HG02642 (cell line): ENCODE results near the gene UQCR10.
A peak's percentile ranks its signal among the peaks of the same experiment; 100 is the strongest.

ENCODE experiments used
- ATAC-seq: cut with Tn5 transposase; IDR thresholded peaks from one replicate; pipeline ENCODE4 v1.9.1; 2021; ENCODE audit warnings: mild to moderate bottlenecking; ENCODE audit not compliant: unreplicated experiment, poor library complexity

Gene UQCR10

DNA sequence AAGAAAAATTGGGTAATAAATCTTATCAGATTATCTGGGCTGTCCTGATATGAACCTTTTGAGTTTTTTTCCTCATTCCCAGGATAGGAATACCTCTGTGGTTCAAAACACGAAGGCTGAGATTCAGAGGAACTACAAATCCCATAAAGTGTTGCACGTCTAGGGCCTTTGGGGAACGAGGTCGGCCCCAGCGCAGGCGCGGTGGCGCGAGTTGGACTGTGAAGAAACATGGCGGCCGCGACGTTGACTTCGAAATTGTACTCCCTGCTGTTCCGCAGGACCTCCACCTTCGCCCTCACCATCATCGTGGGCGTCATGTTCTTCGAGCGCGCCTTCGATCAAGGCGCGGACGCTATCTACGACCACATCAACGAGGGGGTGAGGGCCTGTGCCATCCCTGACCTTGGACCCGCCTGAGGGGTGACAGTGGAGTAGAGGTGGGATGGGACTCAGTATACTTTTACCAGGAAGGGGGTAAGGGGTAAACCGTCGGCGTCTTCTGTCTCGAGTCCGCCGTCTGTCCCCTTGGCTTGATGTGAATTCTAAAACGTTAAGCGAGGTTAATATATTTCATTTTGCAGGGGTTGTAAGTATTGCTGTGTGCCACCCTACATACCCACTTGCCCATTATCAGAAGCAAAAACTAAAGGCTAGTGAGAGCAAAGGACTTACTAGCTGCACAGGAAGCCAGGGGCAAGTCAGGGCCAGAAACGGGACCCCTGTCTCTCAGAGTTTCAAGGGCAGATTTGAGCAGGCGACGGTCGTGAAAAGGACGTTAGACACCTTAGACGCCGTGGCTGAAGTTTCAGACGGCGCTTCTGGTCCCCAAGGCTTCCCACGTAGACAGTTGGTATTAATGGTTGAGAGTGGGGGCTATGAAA, at the start of gene UQCR10:
TSS of gene UQCR10 (plus strand) at position 199 of the 881 bp plus-strand sequence. CDS start at position 229, 30 bp downstream.
- ATAC-seq, result peak; percentile 76

DNA sequence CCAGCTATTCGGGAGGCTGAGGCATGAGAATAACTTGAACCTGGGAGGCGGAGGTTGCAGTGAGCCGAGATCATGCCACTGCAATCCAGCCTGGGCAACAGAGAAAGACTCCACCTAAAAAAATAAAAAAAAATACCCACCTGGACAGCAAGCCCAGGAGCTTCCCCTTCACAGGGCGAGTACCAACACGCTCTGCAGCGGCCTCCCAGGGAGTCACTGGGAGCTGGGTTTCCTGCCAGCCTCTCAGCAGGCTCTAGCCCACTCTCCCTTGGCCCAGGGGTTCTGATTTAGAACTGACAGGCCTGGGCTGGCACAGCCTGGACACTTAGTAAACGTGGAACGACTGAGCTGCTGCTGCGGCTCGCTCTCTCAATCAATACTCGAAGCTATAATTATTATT, 49.4 kb upstream of the UQCR10 start:
- no peak for ATAC-seq

DNA sequence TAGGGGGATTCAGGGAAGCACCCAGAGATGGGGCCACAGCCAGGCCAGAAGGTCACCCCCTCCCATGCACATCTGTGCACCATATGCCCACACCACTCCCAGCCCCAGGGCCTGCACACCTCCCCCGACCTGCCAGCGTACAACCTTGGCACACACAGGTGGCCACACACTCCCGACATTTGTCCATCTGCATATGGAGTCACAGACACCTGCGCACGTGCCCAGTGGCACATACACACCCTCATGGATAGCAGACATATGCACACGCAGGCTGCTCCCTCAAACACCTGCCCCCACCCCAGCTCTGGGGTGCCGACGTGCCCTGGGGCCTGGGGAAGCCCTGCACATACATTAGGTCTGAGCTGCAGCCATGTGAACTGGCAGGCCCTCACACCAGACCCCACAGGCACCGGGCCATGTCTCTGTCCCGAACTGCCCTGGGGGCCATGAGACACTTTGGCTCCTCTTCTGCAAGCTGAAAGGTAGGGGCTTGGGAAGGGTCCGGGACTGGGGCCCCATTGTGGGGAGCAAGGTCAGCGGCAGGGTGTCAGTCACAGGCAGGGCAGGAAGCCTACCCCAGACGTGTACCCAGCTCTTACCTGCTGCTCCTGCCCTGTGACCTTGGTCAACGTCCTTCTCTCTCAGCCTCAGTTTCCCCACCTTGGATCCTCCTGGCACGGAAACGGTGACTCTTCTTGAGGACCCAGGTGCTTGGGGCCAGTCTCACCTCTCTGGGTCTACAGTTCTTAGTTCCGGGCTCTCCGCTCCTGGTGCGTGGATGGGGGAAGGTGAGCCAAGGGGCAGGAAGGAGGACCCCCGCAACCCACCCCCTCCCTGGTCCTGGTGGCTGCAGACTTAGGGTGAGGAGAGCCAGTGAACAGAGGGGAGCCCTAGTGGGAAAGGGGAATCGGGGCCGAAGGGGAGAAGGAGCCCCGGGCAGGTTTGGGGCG, 47.9 kb upstream of the UQCR10 start:
- no peak for ATAC-seq

DNA sequence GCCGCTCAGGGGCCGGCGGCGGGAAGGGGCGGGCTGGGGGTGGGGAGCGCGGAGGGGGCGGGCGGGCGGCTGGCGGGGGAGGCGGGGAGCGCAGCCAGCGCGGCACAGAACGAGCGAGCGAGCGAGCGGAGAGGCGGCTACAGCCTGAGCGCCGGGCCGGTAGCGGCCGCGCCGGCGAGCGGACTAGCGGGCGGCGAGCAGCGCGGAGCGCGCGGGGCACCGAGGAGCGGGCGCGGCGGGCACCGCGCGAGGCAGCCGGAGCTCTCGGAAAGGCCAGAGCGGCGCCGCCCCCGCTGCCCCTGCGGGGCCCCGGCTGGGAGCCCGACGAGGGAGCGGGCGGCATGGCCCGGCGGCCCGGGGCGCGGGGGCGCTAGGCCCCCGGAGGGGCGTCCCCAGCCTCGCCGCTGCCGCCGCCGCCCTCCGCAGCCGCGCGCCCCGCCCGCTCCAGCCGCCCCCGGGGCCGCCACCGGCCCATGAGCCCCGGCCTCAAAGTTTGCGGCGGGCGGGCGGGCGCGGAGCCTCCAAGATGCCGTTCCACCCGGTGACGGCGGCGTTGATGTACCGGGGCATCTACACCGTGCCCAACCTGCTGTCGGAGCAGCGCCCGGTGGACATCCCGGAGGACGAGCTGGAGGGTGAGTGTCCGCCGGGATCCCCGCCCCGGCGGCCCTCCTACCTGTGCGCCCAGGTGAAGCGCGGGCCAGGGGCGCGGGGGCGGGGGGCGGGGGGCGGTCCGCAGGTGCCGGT, 47.1 kb upstream of the UQCR10 start, which contains the start of gene CABP7:
TSS of gene CABP7 (plus strand) at position 105 of the 747 bp plus-strand sequence. CDS start at position 527, 422 bp downstream.
- no peak for ATAC-seq

DNA sequence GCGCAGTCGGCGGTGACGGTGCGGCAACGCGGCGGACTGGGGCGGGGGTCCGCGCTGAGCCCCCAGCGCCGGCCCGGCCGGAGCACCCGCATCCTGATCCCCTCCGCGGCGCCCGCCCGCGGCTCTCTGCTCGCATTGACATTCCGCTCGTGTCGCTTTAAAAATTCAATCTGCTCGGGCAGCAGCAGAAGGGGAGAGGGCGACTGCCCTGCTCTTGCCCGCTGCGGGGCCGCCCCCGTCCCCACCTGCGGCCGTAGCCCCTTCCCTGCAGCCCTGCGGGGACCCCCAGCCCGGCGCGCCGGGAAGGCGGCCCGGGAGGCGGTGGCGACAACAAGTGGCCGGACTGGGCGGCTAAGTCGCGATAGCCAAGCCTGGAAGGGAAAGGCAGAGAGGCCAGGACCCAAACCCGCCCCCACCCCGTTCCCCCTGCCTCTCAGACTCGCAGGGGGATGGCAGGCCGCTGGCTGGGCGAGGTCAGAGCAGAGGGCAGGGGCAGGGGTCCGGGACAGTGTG, 46.3 kb upstream of the UQCR10 start:
- no peak for ATAC-seq

DNA sequence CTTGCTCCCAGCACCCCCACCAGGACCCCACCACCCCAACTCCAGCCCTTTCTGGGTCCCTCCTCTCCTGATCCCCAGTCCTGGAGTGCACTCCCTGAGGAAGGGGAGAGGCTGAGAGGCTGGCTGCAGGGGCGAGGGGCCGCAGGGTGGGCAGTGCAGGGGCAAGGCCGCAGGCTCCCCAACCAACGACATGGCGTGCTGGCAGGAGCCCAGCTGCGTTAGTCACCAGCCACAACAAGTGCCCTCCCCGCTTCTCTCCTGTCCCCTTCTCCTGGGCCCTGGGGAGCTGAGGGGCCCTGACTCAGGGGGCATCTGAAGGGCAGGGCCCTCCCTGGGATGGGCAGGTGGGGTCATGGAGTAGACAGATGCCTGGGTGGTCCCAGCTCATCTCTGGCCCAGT, 45.0 kb upstream of the UQCR10 start:
- no peak for ATAC-seq

DNA sequence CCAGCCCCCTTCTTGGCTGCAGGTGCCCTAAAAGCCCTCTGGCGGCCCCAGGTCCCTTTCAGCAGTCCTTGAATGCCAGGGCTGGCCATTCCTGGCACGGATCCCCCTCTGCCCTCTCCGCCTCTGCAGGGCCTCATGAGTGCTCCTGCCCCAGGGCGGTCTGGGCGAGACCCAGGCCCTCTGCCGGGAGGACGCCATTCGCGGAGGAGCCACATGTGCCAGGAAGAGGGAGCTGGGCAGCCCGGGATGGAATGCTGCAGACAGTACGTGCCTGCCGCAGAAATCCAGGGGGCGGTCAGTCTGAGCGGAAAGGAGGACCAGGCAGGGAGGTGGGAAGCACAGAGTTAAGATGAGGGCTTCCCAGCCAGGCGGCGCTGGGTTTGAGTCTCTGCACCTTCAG, 44.6 kb upstream of the UQCR10 start:
- ATAC-seq, result no peak

DNA sequence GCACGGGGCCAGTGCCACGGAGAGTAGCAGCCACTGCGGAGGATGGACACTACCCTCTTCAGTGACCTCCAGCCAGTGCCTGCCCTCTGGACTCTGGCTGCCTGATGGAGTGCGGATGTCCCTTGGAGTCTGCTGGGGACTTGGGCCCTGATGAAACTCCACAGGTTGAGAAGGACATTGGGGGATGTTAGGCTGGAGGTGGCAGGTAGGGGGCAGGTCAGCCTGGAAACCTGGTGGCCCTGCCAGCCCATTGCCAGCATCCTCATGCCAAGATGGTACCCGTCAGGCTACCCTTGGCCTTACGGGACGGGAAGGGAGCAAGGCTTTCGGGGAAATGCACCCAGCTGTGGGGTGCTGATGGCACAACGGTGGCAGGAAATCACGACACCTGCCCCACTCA, 43.4 kb upstream of the UQCR10 start:
- no peak for ATAC-seq

DNA sequence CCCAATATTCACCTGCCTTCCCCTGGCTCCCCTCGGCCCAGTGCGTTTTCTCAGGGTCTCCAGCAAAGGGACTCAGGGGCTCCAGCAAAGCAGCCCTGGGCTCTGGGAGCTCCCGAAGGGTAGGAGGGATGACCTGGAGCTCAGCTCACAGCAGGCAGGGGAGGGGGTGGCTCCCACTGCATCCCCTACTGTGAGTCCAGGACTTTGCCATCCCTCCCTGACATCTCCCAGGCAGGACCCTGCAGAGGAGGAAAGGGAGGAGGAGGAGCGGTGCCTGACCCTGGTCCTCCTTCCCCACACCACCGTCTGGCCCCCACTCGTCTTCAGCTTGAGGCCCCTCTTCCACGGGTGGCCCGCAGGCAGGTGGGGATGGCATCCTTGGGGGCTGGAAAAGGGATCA, 42.3 kb upstream of the UQCR10 start:
- ATAC-seq, result no peak

DNA sequence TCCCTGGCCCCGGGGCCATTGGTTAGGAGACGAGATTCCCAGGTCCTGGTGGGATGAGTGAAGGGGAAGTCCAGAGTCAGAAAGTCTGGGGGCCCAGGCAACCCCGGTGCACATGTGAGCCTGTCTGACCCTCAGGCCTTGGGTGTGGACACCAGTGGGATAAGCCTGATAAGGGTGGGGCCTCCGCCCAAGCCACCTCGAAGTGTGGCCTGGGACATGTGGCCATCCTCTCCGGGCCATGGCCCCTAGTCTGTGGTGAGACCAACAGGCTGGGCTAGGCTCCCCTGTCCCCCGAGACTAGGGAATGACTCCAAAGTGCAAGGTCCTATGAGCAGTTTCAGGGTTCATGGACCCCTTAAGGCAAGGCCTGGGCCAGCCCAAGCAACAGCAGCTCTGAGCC, 41.1 kb upstream of the UQCR10 start:
- no peak for ATAC-seq

DNA sequence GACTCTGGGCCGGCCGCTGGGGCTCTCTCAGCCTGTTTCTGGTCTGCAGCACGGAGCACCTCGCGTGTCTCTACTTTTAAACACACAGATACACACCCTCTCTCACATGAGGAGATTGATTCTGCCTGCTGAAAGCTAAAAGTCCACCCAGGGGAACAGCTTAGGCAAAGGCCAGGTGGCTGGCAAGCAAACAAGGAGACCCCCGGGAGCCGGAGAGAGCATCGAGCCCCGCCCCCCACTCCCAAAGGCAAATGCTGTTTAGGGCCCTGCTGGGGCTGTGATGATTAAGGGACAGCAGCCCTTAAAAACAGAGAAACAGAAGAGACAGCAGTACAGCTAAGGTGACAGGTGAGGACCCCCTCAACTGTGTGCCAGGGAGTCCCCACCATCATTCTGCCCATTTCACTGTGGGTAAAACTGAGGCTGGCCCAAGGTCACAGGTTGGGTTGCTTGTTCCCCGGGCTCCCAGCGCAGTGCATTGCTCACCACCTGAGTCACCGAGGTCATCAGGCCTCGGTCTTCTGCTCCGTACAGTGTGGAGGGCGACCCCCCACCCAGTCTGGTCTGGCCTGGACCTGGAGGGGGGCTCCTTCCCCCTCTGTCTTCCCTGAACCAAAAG, 40.5 kb upstream of the UQCR10 start:
- no peak for ATAC-seq

DNA sequence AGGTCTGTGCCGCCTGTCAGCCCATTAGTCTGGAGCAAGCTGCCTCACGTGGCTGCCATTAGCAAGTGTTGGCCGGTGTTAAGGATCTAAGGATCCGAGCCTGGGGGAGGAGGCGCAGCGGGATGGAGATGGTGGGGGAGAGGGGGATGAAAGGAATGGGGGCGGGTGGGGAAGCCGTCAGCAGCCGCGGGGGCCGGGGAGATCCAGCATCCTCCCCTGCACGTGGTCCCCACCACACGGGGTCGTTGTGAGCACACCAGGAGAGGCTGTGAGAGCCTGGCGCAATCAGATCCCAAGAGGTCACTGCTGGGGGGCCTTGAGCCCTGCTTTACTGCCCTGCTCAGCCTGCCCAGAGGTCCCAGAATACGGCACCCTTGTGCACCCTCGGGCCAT, 40.0 kb upstream of the UQCR10 start:
- no peak for ATAC-seq

DNA sequence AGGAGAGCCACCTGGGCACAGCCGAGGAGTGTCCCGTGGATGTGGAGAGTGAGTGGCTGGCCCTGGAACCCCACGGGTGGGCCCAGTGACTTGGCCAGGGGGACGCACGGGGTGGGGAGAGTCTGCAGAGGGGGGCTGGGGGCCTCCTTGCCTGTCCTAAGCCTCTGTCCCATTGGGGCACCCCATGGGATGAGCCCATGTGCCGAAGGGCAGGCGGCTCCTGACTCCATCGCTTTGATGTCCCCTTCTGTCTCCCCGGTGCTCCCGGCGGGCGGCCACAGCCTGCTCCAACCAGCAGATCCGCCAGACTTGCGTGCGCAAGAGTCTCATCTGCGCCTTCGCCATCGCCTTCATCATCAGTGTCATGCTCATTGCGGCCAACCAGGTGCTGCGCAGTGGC, 38.0 kb upstream of the UQCR10 start:
- ATAC-seq, result no peak

DNA sequence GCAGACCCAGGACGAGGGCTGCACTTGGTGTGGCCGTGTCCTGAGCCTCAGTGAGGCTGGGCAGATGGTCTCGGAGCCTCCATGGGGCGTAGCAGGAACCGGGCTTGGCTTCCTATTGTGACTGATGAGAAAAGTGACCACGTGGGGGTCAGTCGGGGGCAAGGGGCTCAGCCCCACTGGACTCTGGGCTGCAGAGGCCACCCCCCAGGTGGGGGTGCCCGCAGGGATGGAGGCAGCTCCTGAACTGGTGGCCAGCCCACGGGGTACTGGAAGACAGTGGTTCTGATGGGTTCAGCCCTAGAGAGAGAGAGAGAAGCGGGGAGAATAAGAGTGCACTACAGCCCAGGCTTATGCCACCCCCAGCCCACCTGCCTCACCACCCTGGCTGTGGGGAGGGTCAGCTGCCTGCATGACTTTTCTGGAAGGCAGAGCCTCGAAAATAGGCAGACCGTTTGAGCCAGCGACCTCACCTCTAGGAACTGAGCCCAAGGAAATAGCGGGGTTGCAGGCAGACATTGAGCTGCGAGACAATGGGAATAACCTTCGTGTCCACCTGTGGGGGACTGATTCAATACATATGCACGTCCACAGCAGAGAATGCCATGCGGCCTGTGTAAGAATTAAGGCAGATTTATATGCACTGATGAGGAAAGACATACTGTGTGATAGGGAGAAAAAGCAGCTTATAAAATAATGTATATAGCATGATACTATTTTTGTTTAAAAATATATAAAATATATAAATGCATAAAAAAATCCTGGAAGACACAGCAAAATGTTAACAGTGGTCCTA, 35.9 kb upstream of the UQCR10 start:
- no peak for ATAC-seq

DNA sequence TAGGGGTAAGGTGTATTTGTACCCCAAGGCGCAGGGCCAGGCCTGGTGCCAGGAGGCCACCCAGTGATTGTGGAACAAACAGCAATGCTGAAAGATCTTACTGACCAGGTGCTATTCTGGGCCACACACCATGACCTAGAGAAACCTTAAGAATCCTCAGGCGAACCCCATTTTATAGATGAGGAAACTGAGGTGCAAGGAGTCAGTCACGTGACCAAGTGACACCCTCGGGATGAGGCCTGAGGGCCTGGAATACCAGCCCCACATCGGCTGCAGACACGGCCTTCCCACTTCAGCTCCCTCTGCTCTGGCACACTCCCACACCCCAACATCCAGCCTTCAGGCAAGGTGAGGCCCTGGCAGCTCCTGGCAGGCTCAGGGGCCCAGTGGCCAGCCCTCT, 34.3 kb upstream of the UQCR10 start:
- ATAC-seq, result no peak

DNA sequence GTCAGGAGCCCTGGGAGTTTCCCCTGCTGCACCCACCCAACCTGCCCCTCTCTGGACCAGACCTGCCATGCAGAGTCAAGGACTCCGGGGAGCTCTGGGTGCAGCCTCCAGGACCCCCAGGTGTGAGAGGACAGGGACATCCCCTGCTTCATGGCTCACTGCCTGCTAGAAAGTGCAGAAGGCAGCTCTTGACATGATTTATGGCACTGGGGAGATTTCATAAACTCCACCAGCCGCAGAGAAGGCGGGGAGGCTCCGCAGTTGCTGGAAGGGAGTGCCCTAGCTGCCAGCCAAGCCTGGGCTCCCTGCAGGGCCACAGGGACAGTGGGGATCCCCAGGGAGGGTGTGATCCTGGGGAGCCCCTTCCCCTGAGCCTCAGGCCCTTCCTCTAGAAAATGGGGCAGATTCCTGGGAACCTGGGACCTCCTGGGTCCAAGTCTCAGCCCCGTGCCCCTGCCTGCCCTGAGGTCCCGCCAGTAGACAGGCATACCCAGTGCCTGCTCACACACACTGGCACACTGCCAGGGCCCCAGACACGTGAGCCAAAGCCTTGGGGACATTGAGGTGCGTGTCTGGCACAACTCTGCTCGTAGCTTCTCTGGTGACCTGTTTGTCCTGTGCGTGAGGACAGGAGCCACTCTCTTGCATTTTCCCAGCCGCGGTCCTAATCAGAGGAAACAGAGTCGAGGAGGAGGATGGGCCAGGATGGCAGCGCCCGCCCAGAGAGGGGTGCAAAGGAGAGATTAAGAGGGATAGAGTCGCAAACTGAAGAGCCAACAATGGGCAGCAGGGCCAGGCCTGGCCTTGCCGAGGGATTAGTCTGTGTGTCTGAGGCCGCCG, 33.6 kb upstream of the UQCR10 start:
- no peak for ATAC-seq

DNA sequence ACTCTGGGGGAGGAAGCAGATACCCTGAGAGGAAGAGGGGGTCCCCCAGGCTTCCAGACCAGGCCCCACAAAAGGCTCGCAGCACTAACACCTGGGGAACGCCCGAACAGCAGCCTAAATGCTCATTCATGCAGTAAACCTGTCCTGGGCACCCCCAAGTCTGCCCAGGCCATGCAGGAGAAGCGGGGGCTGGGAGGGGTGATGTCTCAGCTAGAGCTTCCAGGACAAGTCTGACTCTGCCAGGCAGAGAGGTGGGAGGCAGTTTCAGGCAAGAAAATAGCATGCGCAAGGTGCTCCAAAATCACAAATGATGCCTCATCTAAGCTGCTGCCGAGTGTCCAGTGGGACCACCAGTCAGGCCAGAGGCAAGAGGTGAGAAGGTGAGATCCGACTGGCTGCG, 32.8 kb upstream of the UQCR10 start:
- ATAC-seq, result no peak

DNA sequence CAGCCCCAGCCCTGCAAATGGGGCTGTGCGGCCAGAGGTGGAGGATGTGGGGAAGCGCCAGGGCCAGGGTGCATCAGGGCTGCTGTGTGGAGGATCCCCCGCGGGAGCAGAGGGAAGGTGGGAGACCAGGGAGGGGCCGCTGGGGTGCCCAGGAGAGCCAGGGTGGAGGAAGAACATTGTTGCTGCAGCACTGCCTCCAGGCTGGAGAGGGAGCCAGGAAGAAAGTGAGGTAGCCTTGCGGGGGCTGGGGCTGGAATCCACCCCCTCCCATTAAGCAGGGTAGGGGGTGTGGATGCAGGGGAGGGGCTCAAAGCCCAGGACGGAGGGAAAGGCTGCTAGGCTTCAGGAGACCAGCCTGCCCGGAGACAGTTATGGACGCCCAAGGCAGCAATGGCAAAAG, 32.3 kb upstream of the UQCR10 start:
- ATAC-seq, result no peak
